SK-N-MC (cell line): ENCODE results near the gene ACSL6.

Experiments
- EZH2 ChIP-seq: fragments of 200-600 bp; sonication (generic); IDR thresholded peaks from one replicate; pipeline ENCODE4 v1.6.1; 2017; ENCODE audit warnings: antibody characterized with exemption
- FOXP2 ChIP-seq: optimal IDR thresholded peaks from 2 replicates; pipeline ENCODE3; 2011; ENCODE audit warnings: mild to moderate bottlenecking, moderate library complexity; ENCODE audit not compliant: insufficient read depth; ENCODE audit errors: extremely low read length, control extremely low read depth
- POLR2AphosphoS5 ChIP-seq: IDR thresholded peaks from 2 replicates; pipeline ENCODE4 v1.6.1; 2012; ENCODE audit warnings: mild to moderate bottlenecking, low read depth, low read length, borderline replicate concordance

- TF ChIP-seq EZH2 (no peak), POLR2AphosphoS5 (no peak), FOXP2 (no peak)
Observed at GRCh38 chr5:132005591-132005990, 5.9 kb downstream of the ACSL6 start.
